OCI-LY1 (cell line): Measurements from ENCODE around the gene NFASC.

Experiments used
- EZH2 ChIP-seq: fragments of 200-600 bp; sonication (generic), shearing (Covaris generic); IDR thresholded peaks from 2 replicates; pipeline ENCODE4 v1.8.0; 2017; ENCODE audit warnings: borderline replicate concordance, mixed run types, mild to moderate bottlenecking, antibody characterized with exemption, low read length, moderate library complexity, mixed read lengths
- TF ChIP-seq, protein P1 (sequence below): fragments of 200-600 bp; sonication (generic), shearing (Covaris generic); IDR thresholded peaks from 2 replicates; pipeline ENCODE4 v1.5.1; 2017; ENCODE audit warnings: mild to moderate bottlenecking, antibody characterized with exemption, low read length, moderate library complexity, mixed read lengths

DNA sequence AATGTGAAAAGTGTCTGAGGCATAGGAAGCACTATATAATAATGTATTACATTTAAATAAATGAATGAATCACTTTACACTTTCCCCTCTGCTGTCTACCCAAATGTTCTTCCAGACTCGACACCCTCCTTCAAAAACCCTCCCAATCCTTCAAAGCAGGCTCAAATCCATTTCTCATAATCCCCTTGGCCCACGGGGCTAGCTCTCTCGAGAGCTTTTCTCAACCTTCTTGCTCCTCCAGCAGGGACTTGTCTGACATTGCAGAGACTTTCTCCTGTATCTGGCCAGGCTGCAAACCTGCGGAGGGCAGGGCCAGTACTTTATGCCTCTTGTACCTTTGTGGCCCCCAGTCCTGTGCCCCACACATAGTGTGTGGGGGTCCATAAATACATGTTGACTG lies 158.3 kb downstream of the NFASC start:
- TF ChIP-seq, protein P1, sequence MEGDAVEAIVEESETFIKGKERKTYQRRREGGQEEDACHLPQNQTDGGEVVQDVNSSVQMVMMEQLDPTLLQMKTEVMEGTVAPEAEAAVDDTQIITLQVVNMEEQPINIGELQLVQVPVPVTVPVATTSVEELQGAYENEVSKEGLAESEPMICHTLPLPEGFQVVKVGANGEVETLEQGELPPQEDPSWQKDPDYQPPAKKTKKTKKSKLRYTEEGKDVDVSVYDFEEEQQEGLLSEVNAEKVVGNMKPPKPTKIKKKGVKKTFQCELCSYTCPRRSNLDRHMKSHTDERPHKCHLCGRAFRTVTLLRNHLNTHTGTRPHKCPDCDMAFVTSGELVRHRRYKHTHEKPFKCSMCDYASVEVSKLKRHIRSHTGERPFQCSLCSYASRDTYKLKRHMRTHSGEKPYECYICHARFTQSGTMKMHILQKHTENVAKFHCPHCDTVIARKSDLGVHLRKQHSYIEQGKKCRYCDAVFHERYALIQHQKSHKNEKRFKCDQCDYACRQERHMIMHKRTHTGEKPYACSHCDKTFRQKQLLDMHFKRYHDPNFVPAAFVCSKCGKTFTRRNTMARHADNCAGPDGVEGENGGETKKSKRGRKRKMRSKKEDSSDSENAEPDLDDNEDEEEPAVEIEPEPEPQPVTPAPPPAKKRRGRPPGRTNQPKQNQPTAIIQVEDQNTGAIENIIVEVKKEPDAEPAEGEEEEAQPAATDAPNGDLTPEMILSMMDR = no peak
- TF ChIP-seq EZH2 = no peak
